Skin of body (tissue), 2 donors: ENCODE data around the gene PCYOX1L. TPM values are rescaled to one million over a fixed set of nuclear protein-coding genes. Genes with fewer than 3 reads are reported as not detected.
A peak's percentile ranks its signal among the peaks of the same experiment; 100 is the strongest.

Experiments
- DNase-seq: peaks from one replicate; lab custom pipeline; 2025; lab: John Stamatoyannopoulos, UW
- total RNA-seq: library from RNA; depleted of rRNA; stranded (reverse); fragments of >200 nt; gene quantifications from one replicate; pipeline ENCODE4 v1.2.3, GENCODE V29; 2014

Gene PCYOX1L
- total RNA-seq, 1 donor from 2014 or later = 6.5 TPM

- no peak for DNase-seq
These were observed 20.1 kb upstream of the PCYOX1L start for GRCh38 chr5:149337736-149338135.

GRCh38 chr5:149338364-149338763, 19.5 kb upstream of the PCYOX1L start:
- DNase-seq = no peak

GRCh38 chr5:149340920-149341319, 16.9 kb upstream of the PCYOX1L start:
- no peak for DNase-seq

- no peak for DNase-seq
These were observed 16.0 kb upstream of the PCYOX1L start for GRCh38 chr5:149341876-149342275.

- no peak for DNase-seq
These were observed 13.7 kb upstream of the PCYOX1L start for GRCh38 chr5:149344151-149344550.

- peak; percentile 96 for DNase-seq
These were observed 12.5 kb upstream of the PCYOX1L start, which contains the start of gene GRPEL2 for GRCh38 chr5:149345147-149345891. GRPEL2 (plus strand) TSS chr5:149345499; CDS start chr5:149345540, 41 bp downstream.

GRCh38 chr5:149345892-149346222, 12.0 kb upstream of the PCYOX1L start:
- no peak for DNase-seq

- no peak for DNase-seq
These were observed 9.3 kb upstream of the PCYOX1L start for GRCh38 chr5:149348518-149348917.

GRCh38 chr5:149349382-149349781, 8.5 kb upstream of the PCYOX1L start:
- DNase-seq = no peak

GRCh38 chr5:149352169-149352568, 5.7 kb upstream of the PCYOX1L start:
- DNase-seq = no peak

- DNase-seq = no peak
These were observed 3.9 kb upstream of the PCYOX1L start for GRCh38 chr5:149353911-149354310.

GRCh38 chr5:149355688-149356087, 2.2 kb upstream of the PCYOX1L start:
- no peak for DNase-seq

- no peak for DNase-seq
These were observed 1.5 kb upstream of the PCYOX1L start for GRCh38 chr5:149356391-149356790.

- no peak for DNase-seq
These were observed 427 bp downstream of the PCYOX1L start for GRCh38 chr5:149358294-149358651.

GRCh38 chr5:149358868-149359495, 1.1 kb downstream of the PCYOX1L start:
- no peak for DNase-seq

GRCh38 chr5:149360272-149360671, 2.4 kb downstream of the PCYOX1L start:
- no peak for DNase-seq

- DNase-seq = no peak
These were observed 4.7 kb downstream of the PCYOX1L start for GRCh38 chr5:149362541-149362940.

GRCh38 chr5:149363358-149363757, 5.5 kb downstream of the PCYOX1L start:
- no peak for DNase-seq

- no peak for DNase-seq
These were observed 6.1 kb downstream of the PCYOX1L start for GRCh38 chr5:149363936-149364335.

GRCh38 chr5:149364719-149365118, 6.9 kb downstream of the PCYOX1L start:
- DNase-seq = no peak

GRCh38 chr5:149365418-149365817, 7.6 kb downstream of the PCYOX1L start:
- DNase-seq = no peak

GRCh38 chr5:149366169-149366729, 8.4 kb downstream of the PCYOX1L start:
- DNase-seq = no peak
